Panc1 (cell line): Measurements from ENCODE around the gene MAGI1.

Experiments
- POLR2AphosphoS5 ChIP-seq: IDR thresholded peaks from 2 replicates; pipeline ENCODE4 v1.6.1; 2012; ENCODE audit warnings: mild to moderate bottlenecking, low read depth, low read length, moderate library complexity
- SIN3A ChIP-seq: IDR thresholded peaks from 2 replicates; pipeline ENCODE4 v1.6.1; 2012; ENCODE audit warnings: low read depth, mild to moderate bottlenecking, low read length, moderate library complexity, borderline replicate concordance; ENCODE audit not compliant: insufficient read depth
- TF ChIP-seq, protein P1 (sequence below): fragments of 450-650 bp; IDR thresholded peaks from 2 replicates; pipeline ENCODE4 v1.5.1; 2017; ENCODE audit warnings: mild to moderate bottlenecking

DNA sequence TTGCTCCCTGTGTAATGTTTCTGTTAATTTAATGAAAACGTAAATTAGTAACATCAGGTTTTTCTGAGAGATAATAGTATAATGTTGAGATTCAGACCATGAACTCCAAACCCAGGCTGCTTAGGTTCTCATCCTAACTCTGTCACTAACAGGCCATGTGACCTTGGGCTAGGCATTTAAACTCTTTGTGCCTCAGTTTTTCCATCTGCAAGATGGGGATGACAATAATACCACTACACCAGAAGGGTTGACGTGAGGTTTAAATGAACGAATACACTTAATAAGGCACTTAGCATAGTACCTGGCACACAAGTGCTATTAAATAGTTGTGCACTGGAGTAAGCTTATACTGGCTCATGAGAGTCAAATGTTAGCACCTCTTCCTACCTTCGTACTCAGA is 370.8 kb downstream of the MAGI1 start:
- TF ChIP-seq POLR2AphosphoS5 (no peak), SIN3A (no peak)
- TF ChIP-seq, protein P1, sequence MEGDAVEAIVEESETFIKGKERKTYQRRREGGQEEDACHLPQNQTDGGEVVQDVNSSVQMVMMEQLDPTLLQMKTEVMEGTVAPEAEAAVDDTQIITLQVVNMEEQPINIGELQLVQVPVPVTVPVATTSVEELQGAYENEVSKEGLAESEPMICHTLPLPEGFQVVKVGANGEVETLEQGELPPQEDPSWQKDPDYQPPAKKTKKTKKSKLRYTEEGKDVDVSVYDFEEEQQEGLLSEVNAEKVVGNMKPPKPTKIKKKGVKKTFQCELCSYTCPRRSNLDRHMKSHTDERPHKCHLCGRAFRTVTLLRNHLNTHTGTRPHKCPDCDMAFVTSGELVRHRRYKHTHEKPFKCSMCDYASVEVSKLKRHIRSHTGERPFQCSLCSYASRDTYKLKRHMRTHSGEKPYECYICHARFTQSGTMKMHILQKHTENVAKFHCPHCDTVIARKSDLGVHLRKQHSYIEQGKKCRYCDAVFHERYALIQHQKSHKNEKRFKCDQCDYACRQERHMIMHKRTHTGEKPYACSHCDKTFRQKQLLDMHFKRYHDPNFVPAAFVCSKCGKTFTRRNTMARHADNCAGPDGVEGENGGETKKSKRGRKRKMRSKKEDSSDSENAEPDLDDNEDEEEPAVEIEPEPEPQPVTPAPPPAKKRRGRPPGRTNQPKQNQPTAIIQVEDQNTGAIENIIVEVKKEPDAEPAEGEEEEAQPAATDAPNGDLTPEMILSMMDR, result no peak
